B cell (primary cell): ENCODE measurements around the gene DYNC2H1. TPM values are rescaled to one million over a fixed set of nuclear protein-coding genes. Genes with fewer than 3 reads are reported as not detected.

ENCODE experiments used
- ATAC-seq: fragments of 200-7000 bp; cut with Tn5 transposase; one replicate; pipeline ENCODE4 v1.10.0; 2021; ENCODE audit warnings: low read depth, mild to moderate bottlenecking, moderate number of reproducible peaks, moderate library complexity
- CTCF ChIA-PET: fragments of 350-600 bp; sonication (Branson Sonifier 250); formaldehyde crosslinking; loops from one replicate; lab custom pipeline; 2021; ENCODE audit warnings: antibody characterized with exemption, inconsistent platforms; lab: Charles Lee
- POLR2A ChIA-PET: fragments of 350-600 bp; sonication (Branson Sonifier 250); formaldehyde crosslinking; loops from one replicate; lab custom pipeline; 2021; ENCODE audit warnings: antibody characterized with exemption; lab: Charles Lee
- DNase-seq: peaks from one replicate; pipeline ENCODE4 v3.0.0; 2013
- H2AFZ ChIP-seq: 2 replicates; pipeline ENCODE4 v1.6.1; 2012; ENCODE audit warnings: mild to moderate bottlenecking, low read depth, low read length; ENCODE audit not compliant: insufficient read depth, poor library complexity, severe bottlenecking
- H3K27ac ChIP-seq, 2 donors: 1 replicate in 1 of 2; 2 replicates in 1 of 2; pipeline ENCODE4 v1.5.1; 2012 to 2013; ENCODE audit warnings: low read length in 2 of 2, mild to moderate bottlenecking in 2 of 2, moderate library complexity in 1 of 2
- H3K27me3 ChIP-seq, 4 experiments: fragments of 200-600 bp in 1 of 4; sonication (generic) in 1 of 4; replicated peaks in 1 of 4; 1 replicate in 2 of 4; 2 replicates in 2 of 4; pipeline versions ENCODE4 v1.6.1 to v1.7.0; 2013 to 2016; ENCODE audit warnings: low read length in 3 of 4, mild to moderate bottlenecking in 2 of 4, mixed read lengths in 1 of 4, moderate library complexity in 1 of 4; ENCODE audit not compliant: insufficient read depth in 4 of 4, control insufficient read depth in 3 of 4; ENCODE audit errors: control extremely low read depth in 1 of 4
- H3K36me3 ChIP-seq, 2 experiments: replicated peaks in 1 of 2; 1 replicate in 1 of 2; 2 replicates in 1 of 2; pipeline versions ENCODE4 v1.6.1 to v1.7.1; 2013; ENCODE audit warnings: low read length in 1 of 2; ENCODE audit not compliant: insufficient read depth in 2 of 2, control insufficient read depth in 1 of 2; ENCODE audit errors: control extremely low read depth in 1 of 2, extremely low read depth in 1 of 2
- H3K4me1 ChIP-seq, 2 donors: fragments of 200-600 bp in 1 of 2; sonication (generic) in 1 of 2; 1 replicate in 1 of 2; 2 replicates in 1 of 2; pipeline versions ENCODE4 v1.5.1 to v1.6.1; 2013 to 2017; ENCODE audit warnings: low read length in 2 of 2; ENCODE audit not compliant: control insufficient read depth in 2 of 2, insufficient read depth in 2 of 2
- H3K4me2 ChIP-seq: replicated peaks from 2 replicates; pipeline ENCODE3; 2012; ENCODE audit warnings: mild to moderate bottlenecking, low read depth, low read length; ENCODE audit not compliant: poor library complexity, severe bottlenecking
- H3K4me3 ChIP-seq, 5 experiments: fragments of 200-600 bp in 1 of 5; sonication (generic) in 1 of 5; 1 replicate in 3 of 5; 2 replicates in 2 of 5; pipeline versions ENCODE4 v1.5.1 to v1.7.0; 2011 to 2016; ENCODE audit warnings: low read length in 4 of 5, mild to moderate bottlenecking in 4 of 5, low read depth in 2 of 5, control low read depth in 1 of 5, moderate library complexity in 1 of 5; ENCODE audit not compliant: insufficient read depth in 1 of 5; ENCODE audit errors: control extremely low read depth in 1 of 5, extremely low read depth in 1 of 5
- H3K79me2 ChIP-seq: fragments of 200-600 bp; sonication (generic); one replicate; pipeline ENCODE4 v1.6.0; 2016; ENCODE audit warnings: low read length; ENCODE audit not compliant: control insufficient read depth, insufficient read depth
- H3K9ac ChIP-seq: fragments of 200-600 bp; sonication (generic); 2 replicates; pipeline ENCODE4 v1.6.1; 2017; ENCODE audit warnings: mild to moderate bottlenecking, low read length, moderate library complexity
- H3K9me3 ChIP-seq, 3 donors: one replicate each; pipeline versions ENCODE4 v1.6.1 to v1.7.1; 2013; ENCODE audit warnings: low read length in 2 of 3; ENCODE audit not compliant: control insufficient read depth in 2 of 3, insufficient read depth in 1 of 3; ENCODE audit errors: control extremely low read depth in 1 of 3
- H4K20me1 ChIP-seq: 2 replicates; pipeline ENCODE4 v1.6.0; 2012; ENCODE audit warnings: mild to moderate bottlenecking, low read length; ENCODE audit not compliant: insufficient read depth, control insufficient read depth, poor library complexity, severe bottlenecking
- H3K27ac Mint-ChIP-seq: one replicate; pipeline ENCODE4 v1.8.0; 2021; ENCODE audit warnings: mixed read lengths
- H3K27me3 Mint-ChIP-seq: one replicate; pipeline ENCODE4 v1.8.0; 2021; ENCODE audit warnings: mixed read lengths
- H3K4me1 Mint-ChIP-seq: one replicate; pipeline ENCODE4 v1.8.0; 2021; ENCODE audit warnings: mixed read lengths
- H3K4me3 Mint-ChIP-seq: one replicate; pipeline ENCODE4 v1.8.0; 2021; ENCODE audit warnings: mixed read lengths
- H3K9me3 Mint-ChIP-seq: one replicate; pipeline ENCODE4 v1.8.0; 2022; ENCODE audit warnings: mixed read lengths; ENCODE audit not compliant: insufficient read depth
- CTCF ChIP-seq: fragments of 200-600 bp; IDR thresholded peaks from one replicate; pipeline ENCODE4 v1.8.0; 2022; ENCODE audit warnings: antibody characterized with exemption, mild to moderate bottlenecking
- EZH2 ChIP-seq: IDR thresholded peaks from 2 replicates; pipeline ENCODE4 v1.6.1; 2012; ENCODE audit warnings: borderline replicate concordance, low read depth, mild to moderate bottlenecking, moderate library complexity, low read length; ENCODE audit not compliant: insufficient read depth, poor library complexity, severe bottlenecking
- WGBS: methylation state at CpG from one replicate; pipeline ENCODE4 v1.1.5; 2013; ENCODE audit warnings: missing lambda C conversion rate; ENCODE audit not compliant: insufficient coverage; 5-methylcytosine and 5-hydroxymethylcytosine counted together
- intact Hi-C: fragments of 100-400 bp; cut with micrococcal nuclease; formaldehyde crosslinking; loops from one replicate; pipeline ENCODE4 v1.10.0; 2022
- polyA plus RNA-seq: library from polyadenylated mRNA; depleted of rRNA; stranded (reverse); fragments of >200 nt; gene quantifications from 2 replicates; pipeline ENCODE4 v1.2.3, GENCODE V29; 2012
- total RNA-seq, 2 donors: library from RNA; stranded (reverse); fragments of 120-200 nt in 1 of 2; gene quantifications; 1 replicate in 1 of 2; 2 replicates in 1 of 2; pipeline versions ENCODE4 v1.2.3 to v1.2.4, GENCODE V29; 2013 to 2022

DYNC2H1 gene
- total and polyA plus RNA-seq, 2 donors (not counting 1 experiment from before 2014, with no cell fraction given): 0.92 to 7.8 TPM

GRCh38 chr11:103378931-103379330 is 269.7 kb downstream of the DYNC2H1 start:
- Histone ChIP-seq H3K4me2 (no peak overlapping the region), H3K79me2 (no peaks in the 10 kb centered on the region), H3K4me1 (no peaks in the 10 kb centered on the region), H3K27ac (no peak overlapping the region), H3K4me3 (no peak overlapping the region), H3K36me3 (no peaks in the 10 kb centered on the region), H3K9ac (no peak overlapping the region), H2AFZ (no peak overlapping the region), H3K9me3 (peaks cover 0 to 17% (median 9%) of the 10 kb centered on the region in 3 donors), H3K27me3 (no peaks in the 10 kb centered on the region), H4K20me1 (no peaks in the 10 kb centered on the region)
- TF ChIP-seq CTCF: no peak
- TF ChIP-seq EZH2: no peak
- DNase-seq (no peak), ATAC-seq (no peak)
- Mint-ChIP-seq H3K27ac (no peak overlapping the region), H3K4me1 (no peaks in the 10 kb centered on the region), H3K9me3 (peaks cover 16% of the 10 kb centered on the region), H3K4me3 (no peak overlapping the region), H3K27me3 (peaks cover 2% of the 10 kb centered on the region)
- ChIA-PET POLR2A (no interaction called here), CTCF (no interaction called here)
- intact Hi-C loops: no loop called here
- WGBS: no CpG with 5 or more reads among the region's 2 CpGs

GRCh38 chr11:103380031-103380430 is 270.8 kb downstream of the DYNC2H1 start:
- H3K9me3 ChIP-seq: peaks cover 0 to 8% (median 5%) of the 10 kb centered on the region in 3 donors

More at GRCh38 chr11:103380031-103380430, 270.8 kb downstream of the DYNC2H1 start:
- H3K4me1 ChIP-seq: no peaks in the 10 kb centered on the region
- no peak overlapping the region for H3K9ac ChIP-seq
- no peaks in the 10 kb centered on the region for H4K20me1 ChIP-seq
- no peak overlapping the region for H2AFZ ChIP-seq
- ChIA-PET CTCF (no interaction called here), POLR2A (no interaction called here)
- H3K36me3 ChIP-seq: no peaks in the 10 kb centered on the region
- no CpG with 5 or more reads among the region's 3 CpGs for WGBS
- no peak for TF ChIP-seq CTCF
- no peak for TF ChIP-seq EZH2
- no peaks in the 10 kb centered on the region for H3K4me1 Mint-ChIP-seq
- peaks cover 11% of the 10 kb centered on the region for H3K9me3 Mint-ChIP-seq
- no peak overlapping the region for H3K4me3 ChIP-seq
- H3K27ac Mint-ChIP-seq: no peak overlapping the region
- no peak overlapping the region for H3K27ac ChIP-seq
- H3K4me2 ChIP-seq: no peak overlapping the region
- DNase-seq (no peak), ATAC-seq (no peak)
- H3K79me2 ChIP-seq: no peaks in the 10 kb centered on the region
- intact Hi-C loops: no loop called here
- no peaks in the 10 kb centered on the region for H3K27me3 ChIP-seq
- H3K27me3 Mint-ChIP-seq: peaks cover 2% of the 10 kb centered on the region
- no peak overlapping the region for H3K4me3 Mint-ChIP-seq
